GM21528 (cell line): Measurements from ENCODE around the gene OPA3.
"Not testable (repeated sequence)": the region's sequence is repeated elsewhere in the genome, so short reads cannot be mapped to it uniquely, and the experiment has no call there.

Source experiments
- ATAC-seq: cut with Tn5 transposase; IDR thresholded peaks from one replicate; pipeline ENCODE4 v1.9.1; 2021; ENCODE audit warnings: mild to moderate bottlenecking, moderate library complexity; ENCODE audit not compliant: unreplicated experiment, low FRiP score

The OPA3 gene

DNA sequence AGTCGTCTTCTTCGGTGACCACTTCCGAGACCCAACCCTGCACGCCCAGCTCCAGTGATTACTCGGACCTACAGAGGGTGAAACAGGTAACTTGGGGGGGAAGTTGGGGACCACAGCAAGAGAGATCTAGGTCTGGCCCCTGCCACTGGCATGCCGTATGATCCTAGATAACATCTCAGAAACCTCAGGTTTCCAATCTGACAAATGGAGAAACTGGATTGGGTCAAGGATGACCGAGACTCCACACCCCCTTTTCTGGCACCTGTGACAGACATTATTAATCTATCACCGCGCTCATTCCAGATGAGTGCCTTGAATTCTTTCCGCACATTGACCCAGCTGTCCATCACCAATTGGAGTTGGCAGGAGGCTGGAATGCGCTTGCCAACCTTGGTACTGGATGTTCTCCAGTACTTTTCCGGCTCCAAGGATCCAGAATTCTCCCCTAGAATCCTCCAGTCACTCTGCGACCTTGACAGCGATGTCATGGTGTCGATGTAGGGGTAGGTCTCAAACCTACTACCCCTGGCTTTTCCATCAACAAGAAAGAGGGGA is 60.0 kb downstream of the OPA3 start:
- no peak for ATAC-seq

DNA sequence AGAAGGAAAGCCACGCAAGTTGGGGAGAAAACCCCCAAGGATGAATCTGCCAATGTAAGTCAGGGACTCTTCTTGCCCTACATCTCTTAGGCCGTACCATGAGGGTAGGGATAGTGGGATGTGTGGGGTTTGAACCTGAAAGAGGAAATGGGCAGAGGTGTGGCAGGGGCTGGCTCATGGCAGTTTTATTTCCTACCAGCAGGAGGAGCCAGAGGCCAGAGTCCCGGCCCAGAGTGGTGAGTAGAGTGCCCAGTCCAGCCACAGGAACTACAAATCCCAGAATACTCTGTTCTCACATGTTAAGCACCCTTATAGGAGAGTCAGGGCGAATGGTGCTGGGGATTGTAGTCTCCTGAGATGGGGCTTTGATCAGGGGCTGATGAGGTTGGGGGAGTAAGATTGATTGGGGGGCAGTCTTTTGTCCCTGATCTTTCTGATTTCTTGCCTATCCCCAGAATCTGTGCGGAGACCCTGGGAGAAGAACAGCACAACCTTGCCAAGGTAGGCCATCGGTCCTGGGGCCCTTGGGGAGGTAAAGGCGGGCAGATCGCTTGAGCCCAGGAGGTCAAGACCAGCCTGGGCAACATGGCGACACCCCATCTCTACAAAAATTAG is 60.9 kb downstream of the OPA3 start:
- peak; percentile 64 for ATAC-seq

- ATAC-seq: no peak
Observed at GRCh38 chr19:45522010-45522941, 62.3 kb downstream of the OPA3 start.

GRCh38 chr19:45518469-45518826 is 66.2 kb downstream of the OPA3 start:
- no peak for ATAC-seq

GRCh38 chr19:45517641-45518468 is 66.7 kb downstream of the OPA3 start:
- ATAC-seq: no peak

DNA sequence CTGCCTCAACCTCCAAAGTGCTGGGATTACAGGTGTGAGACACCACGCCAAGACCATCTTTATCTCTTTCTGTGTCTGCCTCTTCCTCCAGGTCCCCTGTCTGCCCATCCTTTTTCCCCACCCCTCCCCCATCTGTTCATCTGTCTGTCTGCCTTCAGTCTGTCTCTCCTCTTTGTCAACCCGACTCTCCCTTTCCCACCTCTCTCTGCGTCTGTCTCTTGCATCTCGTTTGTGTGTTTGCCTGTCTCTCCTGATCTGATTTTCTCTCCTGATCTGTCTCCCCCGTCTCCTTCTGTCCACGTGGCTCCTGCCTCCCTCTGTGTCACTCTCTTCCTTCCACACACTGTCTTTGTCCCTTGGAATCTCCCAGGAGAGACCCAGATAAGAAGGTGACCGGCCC is 67.4 kb downstream of the OPA3 start:
- no peak for ATAC-seq

DNA sequence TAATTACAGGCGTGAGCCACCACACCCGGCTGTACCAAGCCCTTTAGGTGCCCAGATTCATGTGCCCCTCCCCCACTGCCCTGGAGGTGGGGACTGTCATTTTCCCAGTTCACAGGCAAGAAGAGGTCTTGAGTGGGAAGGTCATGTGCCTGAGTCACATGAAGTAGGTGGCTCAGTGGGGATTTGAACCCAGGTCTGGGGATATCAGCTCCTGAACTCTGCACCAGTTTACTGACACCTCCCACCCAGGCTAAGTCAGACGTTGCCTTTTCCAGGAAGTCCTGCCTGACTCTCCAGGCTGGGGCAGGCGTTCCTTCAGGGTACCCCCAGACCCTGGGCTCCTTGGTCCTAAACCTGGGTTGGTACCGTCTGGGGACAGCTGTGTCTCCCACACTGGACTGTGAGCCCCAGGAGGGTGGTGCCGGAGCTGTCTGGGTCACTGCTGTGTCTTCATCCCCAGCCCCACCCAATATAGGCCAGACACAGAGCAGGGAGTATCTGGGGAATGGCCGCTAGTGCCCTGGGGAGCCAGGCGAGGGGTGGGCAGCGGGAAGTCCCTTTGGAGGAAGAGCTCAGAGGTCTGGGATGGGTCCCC is 68.7 kb downstream of the OPA3 start:
- ATAC-seq: no peak

DNA sequence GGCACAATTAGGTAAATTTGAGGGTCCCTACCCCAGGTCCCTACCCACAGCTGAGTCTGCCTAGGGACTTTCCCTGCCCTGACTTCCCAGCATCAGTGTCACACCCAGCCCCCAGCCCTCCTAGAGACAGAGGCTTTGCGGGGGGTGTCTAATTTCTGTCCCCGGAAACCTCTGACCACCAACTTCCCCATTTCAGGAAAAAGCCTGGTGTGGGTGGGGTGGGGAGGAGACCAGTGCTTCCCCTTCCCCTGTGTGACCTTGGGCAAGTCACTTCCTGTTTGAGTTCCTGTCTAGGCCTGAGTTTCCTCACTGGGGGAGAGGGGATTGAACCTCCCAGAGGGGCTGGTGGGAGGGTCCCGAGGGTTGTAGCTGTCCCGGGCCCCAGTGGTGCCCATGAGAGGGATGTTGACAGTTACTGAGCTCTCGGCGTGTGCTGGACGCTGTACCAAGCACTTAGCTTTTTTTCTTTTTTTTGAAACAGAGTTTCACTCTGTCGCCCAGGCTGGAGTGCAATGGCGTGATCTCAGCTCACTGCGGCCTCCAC is 69.4 kb downstream of the OPA3 start:
- no peak for ATAC-seq

DNA sequence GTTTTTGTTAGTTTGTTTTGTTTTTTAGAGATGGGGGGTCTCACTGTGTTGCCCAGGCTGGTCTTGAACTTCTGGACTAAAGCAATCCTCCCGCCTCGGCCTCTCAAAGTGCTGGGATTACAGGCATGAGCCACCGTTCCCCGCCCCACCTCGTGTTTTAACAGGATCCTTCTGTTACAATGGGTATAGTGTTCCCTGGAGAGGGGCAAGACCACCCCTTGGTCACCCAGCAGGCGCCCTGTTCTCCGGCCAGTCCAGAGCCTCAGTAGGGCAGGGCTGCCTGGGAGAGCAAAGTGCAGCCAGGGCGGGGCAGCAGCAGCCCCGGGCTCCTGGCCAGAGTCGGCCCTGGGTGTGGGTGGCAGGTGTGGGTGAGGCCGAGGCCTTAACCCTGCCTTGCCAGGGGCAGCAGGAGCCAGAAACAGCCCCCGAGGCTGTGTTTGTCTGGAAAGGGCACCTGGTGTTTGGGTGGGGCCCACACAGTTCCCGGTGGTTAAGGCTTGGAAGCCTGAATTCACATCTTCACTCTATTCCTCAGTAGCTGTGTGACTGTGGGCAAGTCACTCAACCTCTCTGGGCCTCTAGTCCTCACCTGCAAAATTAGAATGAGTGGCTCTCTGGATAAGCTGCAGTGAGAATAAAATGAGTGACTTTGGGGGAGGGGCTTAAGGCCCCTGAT is 70.1 kb downstream of the OPA3 start:
- no peak for ATAC-seq

- ATAC-seq: no peak
Observed at GRCh38 chr19:45512881-45513483, 71.6 kb downstream of the OPA3 start.

DNA sequence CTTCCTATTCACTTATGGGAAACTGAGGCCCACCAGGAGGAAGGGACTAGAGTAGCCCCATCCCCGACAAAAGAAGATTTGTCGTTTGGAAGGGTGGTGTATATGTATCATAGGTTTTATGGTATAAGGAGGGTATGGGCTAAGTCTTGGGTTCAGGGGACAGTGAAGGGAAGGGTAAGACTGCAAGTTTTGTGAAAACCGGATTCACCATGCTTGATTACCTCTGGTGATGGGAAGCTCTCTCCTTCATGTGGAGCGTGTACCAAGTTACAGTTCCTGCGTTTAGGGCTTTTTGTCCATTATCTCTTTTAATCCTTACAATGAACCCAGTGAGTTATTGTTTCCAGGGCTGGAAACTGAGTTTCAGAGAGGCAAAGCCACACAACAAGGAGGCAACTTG is 73.5 kb downstream of the OPA3 start:
- ATAC-seq: no peak

DNA sequence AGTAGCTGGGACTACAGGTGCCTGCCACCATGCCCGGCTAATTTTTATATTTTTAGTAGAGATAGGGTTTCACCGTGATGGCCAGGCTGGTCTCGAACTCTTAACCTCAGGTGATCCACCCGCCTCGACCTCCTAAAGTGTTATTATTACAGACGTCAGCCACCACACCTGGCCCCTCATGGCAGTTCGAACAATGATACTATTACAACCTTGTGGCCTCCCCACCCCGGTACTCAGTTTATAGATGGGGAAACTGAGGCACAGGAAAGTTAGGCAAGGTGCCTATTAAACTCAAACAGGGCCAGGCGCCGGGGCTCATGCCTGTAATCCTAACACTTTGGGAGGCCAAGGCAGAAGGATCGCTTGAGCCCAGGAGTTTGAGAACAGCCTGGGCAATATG is 74.2 kb downstream of the OPA3 start:
- not testable (repeated sequence) for ATAC-seq

GRCh38 chr19:45509692-45510015 is 74.9 kb downstream of the OPA3 start:
- no peak for ATAC-seq

GRCh38 chr19:45508861-45509691 is 75.5 kb downstream of the OPA3 start:
- ATAC-seq: no peak

GRCh38 chr19:45508417-45508860 is 76.2 kb downstream of the OPA3 start:
- ATAC-seq: no peak

GRCh38 chr19:45507872-45508416 is 76.7 kb downstream of the OPA3 start:
- no peak for ATAC-seq

GRCh38 chr19:45506989-45507871 is 77.4 kb downstream of the OPA3 start, which contains the start of gene VASP:
Gene VASP (plus strand): TSS chr19:45507479. CDS start chr19:45507772, 293 bp downstream.
- peak; percentile 54 for ATAC-seq
